ENCODE data around the gene OPRM1.
A peak's percentile ranks its signal among the peaks of the same experiment; 100 is the strongest.

The OPRM1 gene

DNA sequence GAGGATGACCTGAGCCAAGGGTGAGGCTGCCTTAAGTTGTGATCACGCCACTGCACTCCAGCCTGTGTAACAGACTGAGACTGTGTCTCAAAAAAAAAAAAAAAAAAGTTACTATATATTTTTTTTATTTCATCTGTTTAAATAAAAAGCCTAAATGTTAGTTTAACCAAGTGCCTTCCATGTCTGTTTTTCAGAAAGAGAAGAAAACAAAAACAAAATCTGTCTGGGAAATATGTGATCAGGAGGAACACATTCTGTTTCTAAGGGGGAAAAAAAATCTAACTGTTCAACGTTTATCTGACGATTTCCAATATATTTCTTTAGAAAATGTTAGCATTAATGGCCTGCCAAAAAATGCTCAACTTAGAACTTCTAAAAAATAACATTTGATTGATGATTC is 170.5 kb downstream of the OPRM1 start:
- DNase-seq = no peak

DNA sequence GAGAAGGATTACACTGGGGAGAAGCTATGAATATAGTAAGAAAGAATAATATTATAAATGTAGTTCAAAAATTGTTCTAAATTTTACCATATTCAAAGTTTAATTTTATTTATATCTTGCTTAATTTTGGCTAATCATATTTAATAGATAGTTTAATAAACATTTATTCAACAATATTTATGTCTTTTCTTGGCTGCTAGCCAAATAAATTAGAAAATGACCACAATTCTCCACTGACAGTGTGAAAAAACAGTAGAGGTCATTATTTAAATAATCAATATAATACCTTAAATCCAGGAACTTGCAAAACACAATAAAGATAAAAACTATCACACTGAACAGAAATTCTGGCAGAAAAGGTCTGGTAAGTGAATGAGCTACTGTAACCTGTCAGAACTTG is 171.6 kb downstream of the OPRM1 start:
- DNase-seq = no peak

GRCh38 chr6:154213782-154214181 is 174.7 kb downstream of the OPRM1 start:
- no peak for DNase-seq

DNA sequence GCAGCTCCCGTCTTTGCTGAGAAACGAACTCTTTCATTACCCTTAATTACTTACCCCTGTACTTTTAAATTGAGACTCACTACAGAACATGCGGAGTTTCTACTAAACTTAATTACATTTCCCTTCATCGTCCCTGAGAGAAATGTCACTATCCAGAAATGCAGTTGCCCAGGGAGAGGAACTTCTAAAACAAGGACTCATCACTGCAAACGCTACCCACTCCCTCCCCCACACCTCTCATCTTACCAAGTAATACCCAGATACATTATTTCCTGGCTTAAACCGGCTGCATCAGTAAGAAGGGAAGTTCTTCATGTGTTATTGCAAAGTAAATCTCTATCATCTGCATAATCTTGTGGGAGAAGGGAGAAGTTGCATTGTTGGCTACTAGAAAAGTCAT is 179.3 kb downstream of the OPRM1 start:
- peak in 1 of 5 experiments; percentile 20 for DNase-seq

DNA sequence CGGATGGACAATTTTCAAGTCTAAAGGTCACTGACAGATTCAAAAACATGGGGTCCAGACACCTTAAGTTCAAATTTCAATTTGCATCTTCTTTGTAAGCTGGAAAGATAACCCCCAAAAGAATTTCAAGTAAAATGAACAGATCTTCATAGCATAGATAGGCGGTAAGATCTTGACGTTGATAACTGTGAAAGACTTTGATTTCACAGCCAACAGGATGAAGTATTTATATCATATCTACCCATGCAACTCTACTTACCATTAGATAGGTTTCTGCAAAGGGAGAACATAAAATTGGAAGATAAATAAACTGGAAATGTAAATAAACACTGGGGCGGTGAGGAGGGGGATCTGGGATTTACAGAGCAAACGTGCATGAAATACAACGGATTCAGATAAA is 179.7 kb downstream of the OPRM1 start:
- peak in 1 of 5 experiments; percentile 34 for DNase-seq

GRCh38 chr6:154219250-154219649 is 180.2 kb downstream of the OPRM1 start:
- no peak for DNase-seq

- no peak for DNase-seq
Measured at GRCh38 chr6:154222716-154223115, 183.7 kb downstream of the OPRM1 start.

GRCh38 chr6:154223296-154223695 is 184.3 kb downstream of the OPRM1 start:
- DNase-seq = no peak

DNA sequence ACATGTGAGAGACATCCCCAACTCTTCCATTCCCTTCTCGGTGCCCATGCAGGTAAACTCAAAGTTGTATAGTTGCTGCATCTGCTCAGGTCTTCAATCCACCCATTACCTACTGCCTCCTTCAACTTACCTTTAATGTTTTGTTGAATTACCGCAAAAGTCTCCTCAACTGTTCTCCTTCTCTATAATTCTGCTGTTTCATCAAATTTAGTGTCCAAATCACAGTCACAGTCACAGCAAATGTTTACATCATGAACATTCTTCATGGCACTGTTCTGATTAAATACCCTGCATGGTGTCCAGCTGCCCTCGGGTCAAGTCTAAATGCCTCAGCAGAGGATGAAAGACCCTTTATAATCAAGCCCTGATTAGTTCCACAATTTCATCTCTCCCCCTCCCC is 187.4 kb downstream of the OPRM1 start:
- no peak for DNase-seq

DNA sequence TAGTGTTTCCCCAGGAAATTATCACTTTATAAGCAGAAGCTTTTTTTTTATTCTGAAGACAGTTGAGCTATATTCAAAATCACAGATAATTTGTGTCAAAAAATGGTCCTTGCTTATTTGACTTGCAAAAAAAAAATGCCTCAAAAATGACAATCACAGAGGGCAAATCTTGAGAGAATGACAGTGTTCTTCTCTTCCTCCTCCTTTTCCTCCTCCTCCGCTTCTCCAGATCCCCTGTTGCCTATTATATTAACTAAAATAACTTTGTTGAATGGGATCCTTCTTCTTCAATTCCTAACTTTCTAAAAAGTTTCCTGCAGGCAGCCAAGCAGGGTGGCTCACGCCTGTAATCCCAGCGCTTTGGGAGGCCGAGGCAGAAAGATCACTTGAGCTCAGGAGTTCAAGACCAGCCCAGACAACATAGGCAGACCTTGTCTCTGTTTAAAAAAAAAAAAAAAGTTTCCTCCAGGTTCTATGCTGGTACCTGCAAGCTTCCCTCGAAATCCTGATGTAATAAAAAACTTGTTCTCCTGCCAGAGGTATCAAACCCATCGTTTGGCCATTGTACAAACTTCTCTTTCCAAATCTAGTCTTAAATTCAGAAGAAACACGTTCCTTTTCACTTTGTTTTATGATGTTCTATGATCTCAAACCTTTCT is 189.0 kb downstream of the OPRM1 start:
- no peak for DNase-seq

- DNase-seq = no peak
Measured at GRCh38 chr6:154228521-154228905, 189.5 kb downstream of the OPRM1 start.

DNA sequence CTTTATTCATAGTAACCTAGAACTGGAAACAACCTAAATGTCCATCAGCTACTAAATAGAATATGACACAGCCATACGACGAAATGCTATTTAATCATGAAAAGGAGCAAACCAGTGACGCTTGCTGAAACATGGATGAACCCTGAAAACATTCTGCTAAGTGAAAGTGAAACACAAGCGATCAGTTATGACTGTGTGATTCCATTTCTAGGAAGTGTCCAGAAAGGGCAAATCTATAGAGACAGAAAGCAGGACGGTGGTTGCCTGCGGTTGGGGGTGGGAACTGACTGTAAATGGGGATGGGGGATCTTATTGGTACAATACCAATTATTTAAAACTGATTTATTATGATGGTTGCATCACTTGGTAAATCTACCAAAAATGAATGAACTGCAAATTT is 190.7 kb downstream of the OPRM1 start:
- peak in 3 of 5 experiments; percentile 35 to 84 (median 55) for DNase-seq

GRCh38 chr6:154230393-154230792 is 191.4 kb downstream of the OPRM1 start:
- no peak for DNase-seq

- DNase-seq = no peak
Measured at GRCh38 chr6:154230910-154231595, 192.0 kb downstream of the OPRM1 start.

- peak in 1 of 5 experiments; percentile 43 for DNase-seq
Measured at GRCh38 chr6:154232013-154232910, 193.2 kb downstream of the OPRM1 start.

GRCh38 chr6:154233383-154233782 is 194.3 kb downstream of the OPRM1 start:
- DNase-seq = no peak

GRCh38 chr6:154234019-154234772 is 195.2 kb downstream of the OPRM1 start:
- no peak for DNase-seq

DNA sequence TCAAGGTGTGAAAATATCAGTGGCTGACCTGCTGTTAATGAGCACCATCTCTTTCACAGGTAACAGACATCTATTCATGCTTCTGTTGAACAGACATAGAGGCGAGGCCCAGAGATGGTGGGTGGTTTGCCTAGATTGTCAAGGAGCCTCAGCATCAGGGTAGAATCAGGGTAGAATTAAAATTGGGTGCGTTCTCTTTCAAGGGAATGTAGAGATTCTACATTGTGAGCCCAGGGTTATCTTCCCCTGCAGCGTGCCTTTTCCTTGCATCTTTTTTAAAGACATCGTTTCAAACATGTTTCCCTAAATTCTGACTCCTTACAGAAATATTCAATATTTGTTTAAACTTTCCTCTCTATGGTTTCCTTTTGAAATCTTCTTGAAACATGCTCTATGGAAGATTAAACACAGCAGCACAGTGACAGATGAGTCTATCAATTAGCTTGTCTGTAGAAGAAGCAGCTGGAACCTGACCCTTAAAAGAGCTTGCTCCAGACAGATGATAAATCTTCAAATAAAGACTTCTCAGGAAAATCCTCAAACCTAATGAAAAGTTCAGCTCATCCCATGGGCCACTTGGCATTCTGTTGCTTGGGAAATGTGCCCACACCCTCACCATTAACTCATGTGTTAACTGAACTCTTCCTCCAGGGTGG is 197.7 kb downstream of the OPRM1 start:
- no peak for DNase-seq

DNA sequence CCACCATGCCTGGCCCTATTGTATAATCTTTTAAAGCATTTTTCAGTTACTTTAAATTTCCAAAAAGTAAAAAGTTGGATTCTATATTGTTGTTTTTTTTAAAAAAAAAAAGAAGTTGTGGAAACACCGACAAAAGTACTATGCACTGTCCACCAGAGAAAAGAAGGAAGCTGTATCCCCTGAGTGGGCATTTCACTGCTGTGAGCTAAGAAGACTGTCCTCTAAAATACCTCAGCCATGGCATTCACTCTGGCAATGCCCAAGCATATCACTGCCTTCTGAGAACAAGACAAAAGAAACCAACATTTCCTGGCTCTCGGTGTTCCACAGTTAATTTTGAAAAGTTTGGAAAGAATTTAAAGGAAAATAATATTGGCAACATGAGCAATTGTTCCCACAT is 199.8 kb downstream of the OPRM1 start:
- no peak for DNase-seq

GRCh38 chr6:154239392-154239791 is 200.4 kb downstream of the OPRM1 start:
- peak in 1 of 5 experiments; percentile 28 for DNase-seq

DNA sequence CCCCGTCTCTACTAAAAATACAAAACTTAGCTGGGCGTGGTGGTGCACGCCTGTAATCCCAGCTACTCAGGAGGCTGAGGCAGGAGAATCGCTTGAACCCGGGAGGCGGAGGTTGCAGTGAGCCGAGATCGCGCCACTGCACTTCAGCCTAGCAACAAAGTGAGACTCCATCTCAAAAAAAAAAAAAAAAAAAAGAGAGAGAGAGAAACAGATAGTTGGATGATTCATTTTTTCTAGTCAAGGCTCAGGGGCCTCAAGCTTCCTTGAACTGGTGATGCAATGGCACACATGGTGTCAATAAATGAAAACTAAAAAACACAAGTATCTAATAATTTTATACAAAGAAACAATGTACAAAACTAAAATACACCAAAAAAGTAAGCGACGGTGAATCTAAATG is 202.0 kb downstream of the OPRM1 start:
- peak in 1 of 5 experiments; percentile 33 for DNase-seq

DNA sequence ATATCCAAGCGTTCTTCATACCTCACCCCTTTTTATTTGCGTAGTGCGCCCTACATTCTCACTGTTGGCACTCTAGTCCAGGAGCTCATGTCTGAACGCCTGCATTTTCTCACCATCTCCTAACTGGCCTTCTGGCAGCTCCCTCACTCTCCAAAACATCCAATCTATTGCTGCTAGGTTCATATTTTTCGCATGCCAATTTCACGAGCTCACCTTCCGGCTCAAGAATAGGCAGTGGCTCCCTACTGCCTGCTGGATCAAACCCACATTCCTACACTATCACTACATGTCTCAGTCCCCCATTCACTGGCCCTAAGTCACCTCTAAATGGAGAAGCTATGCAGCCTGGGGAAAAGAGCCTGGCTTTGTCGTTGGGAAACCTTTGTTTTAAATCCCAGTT is 202.5 kb downstream of the OPRM1 start:
- DNase-seq = no peak

Data from T-helper 2 cell (primary cell).